Heart right ventricle (tissue), 16 donors: ENCODE results near the gene HCFC1. TPM values are rescaled to one million over a fixed set of nuclear protein-coding genes. Genes with fewer than 3 reads are reported as not detected.
"Not testable (repeated sequence)": the region's sequence is repeated elsewhere in the genome, so short reads cannot be mapped to it uniquely, and the experiment has no call there.

Experiments used
- ATAC-seq, 8 donors: fragments of 200-7000 bp; cut with Tn5 transposase; one replicate each; pipeline ENCODE4 v1.9.1; 2020; ENCODE audit warnings: mild to moderate bottlenecking in 8 of 8, moderate library complexity in 8 of 8, moderate number of reproducible peaks in 1 of 8
- DNase-seq, 2 donors: peaks; one replicate each; pipeline ENCODE4 v3.0.0-alpha.2; 2020
- H3K27ac ChIP-seq, 10 donors: fragments of 200-600 bp; sonication (generic) in 2 of 10; one replicate each; pipeline versions ENCODE4 v1.5.0 to v1.8.0; 2020 to 2022; ENCODE audit warnings: mild to moderate bottlenecking in 3 of 10
- H3K27me3 ChIP-seq, 7 donors: fragments of 200-600 bp; one replicate each; pipeline ENCODE4 v1.8.0; 2021 to 2022; ENCODE audit warnings: mild to moderate bottlenecking in 2 of 7
- H3K36me3 ChIP-seq, 9 donors: fragments of 200-600 bp; sonication (generic) in 1 of 9; one replicate each; pipeline versions ENCODE4 v1.5.0 to v1.8.0; 2020 to 2022; ENCODE audit warnings: mild to moderate bottlenecking in 2 of 9
- H3K4me1 ChIP-seq, 9 donors: fragments of 200-600 bp; sonication (generic) in 1 of 9; one replicate each; pipeline versions ENCODE4 v1.5.0 to v1.8.0; 2020 to 2022; ENCODE audit warnings: mild to moderate bottlenecking in 4 of 9
- H3K4me3 ChIP-seq, 10 donors: fragments of 200-600 bp; sonication (generic) in 2 of 10; one replicate each; pipeline versions ENCODE4 v1.5.0 to v1.8.0; 2020 to 2022; ENCODE audit warnings: mild to moderate bottlenecking in 7 of 10, moderate library complexity in 2 of 10
- H3K9me3 ChIP-seq, 11 donors: fragments of 200-600 bp in 10 of 11; sonication (generic) in 2 of 11; one replicate each; pipeline versions ENCODE4 v1.5.0 to v1.8.0; 2013 to 2022; ENCODE audit warnings: mild to moderate bottlenecking in 2 of 11, control low read depth in 1 of 11, moderate library complexity in 1 of 11
- WGBS, 2 donors: extraction: QIAGEN DNeasy Blood & Tissue Kit; methylation state at CpG; one replicate each; pipeline ENCODE4 v1.1.7; 2013; ENCODE audit warnings: inconsistent platforms in 1 of 2; 5-methylcytosine and 5-hydroxymethylcytosine counted together
- intact Hi-C, 10 donors: fragments of 100-400 bp; cut with DNase I; formaldehyde crosslinking; loops; one replicate each; pipeline versions ENCODE4 v1.11.1 to v1.14.2; 2022
- polyA plus RNA-seq, 2 donors: library from polyadenylated mRNA; stranded (reverse); fragments of 200-250 nt; gene quantifications; one replicate each; pipeline ENCODE4 v1.2.3, GENCODE V29; 2013
- total RNA-seq, 10 donors: library from RNA; stranded (reverse); fragmentation: NEBNext Ultra II Directional in 3 of 10; extraction: Animal tissue kit (Norgen Biotek cat#: 25700) in 3 of 10; gene quantifications; one replicate each; pipeline versions ENCODE4 v1.2.1 to v1.2.4, GENCODE V29; 2021 to 2023
- TF ChIP-seq, protein P1 (sequence below), 9 donors: fragments of 200-600 bp; sonication (generic) in 2 of 9; IDR thresholded peaks; one replicate each; pipeline versions ENCODE4 v1.5.0 to v1.8.0; 2021 to 2022; ENCODE audit warnings: antibody characterized with exemption in 9 of 9, mild to moderate bottlenecking in 5 of 9, moderate library complexity in 1 of 9
- donor health status: Arrhythmogenic right ventricular cardiomyopathy.
- donor health status: ischemic (EF 13 %, LVEDD 7.1; RV severe dilation, severe dysfunction).
- donor health status: healthy with polysubstance abuse.
- donor health status: DM: no; HTN: yes; CAD: no.
- donor health status: DM: no; HTN: no; CAD: no.
- donor health status: ischemic (EF 25% LVEDD 6.9; RV normal size, moderate dysfunction).
- donor health status: ischemic (EF 25% LVEDD 5.7; RV mildly dilated, moderate dysfunction).
- donor health status: healthy.
- donor health status: DM: yes; HTN: yes; CAD: no.
- donor health status: Ischemic cardiomyopathy.
- donor health status: ischemic (EF 35%, LVEDD 5.7; RV mildly dilated, moderate dysfunction).
- donor health status: nonischemic (EF 11% LVEDD 7.7; RV severe dilation, severe dysfunction).
- donor health status: DM: yes; HTN: yes; CAD: no.
- donor health status: PGD.
- donor health status: ischemic (EF 29% LVEDD 5.4; RV normal size, mild dysfunction).
- donor health status: nonischemic (EF 23%, LVEDD 6.1; RV moderate dilation, normal function).

The HCFC1 gene
- total and polyA plus RNA-seq, 12 donors: 12.3 to 41.6 (median 31.2) TPM

- intact Hi-C loops: no loop called here
- TF ChIP-seq, protein P1, sequence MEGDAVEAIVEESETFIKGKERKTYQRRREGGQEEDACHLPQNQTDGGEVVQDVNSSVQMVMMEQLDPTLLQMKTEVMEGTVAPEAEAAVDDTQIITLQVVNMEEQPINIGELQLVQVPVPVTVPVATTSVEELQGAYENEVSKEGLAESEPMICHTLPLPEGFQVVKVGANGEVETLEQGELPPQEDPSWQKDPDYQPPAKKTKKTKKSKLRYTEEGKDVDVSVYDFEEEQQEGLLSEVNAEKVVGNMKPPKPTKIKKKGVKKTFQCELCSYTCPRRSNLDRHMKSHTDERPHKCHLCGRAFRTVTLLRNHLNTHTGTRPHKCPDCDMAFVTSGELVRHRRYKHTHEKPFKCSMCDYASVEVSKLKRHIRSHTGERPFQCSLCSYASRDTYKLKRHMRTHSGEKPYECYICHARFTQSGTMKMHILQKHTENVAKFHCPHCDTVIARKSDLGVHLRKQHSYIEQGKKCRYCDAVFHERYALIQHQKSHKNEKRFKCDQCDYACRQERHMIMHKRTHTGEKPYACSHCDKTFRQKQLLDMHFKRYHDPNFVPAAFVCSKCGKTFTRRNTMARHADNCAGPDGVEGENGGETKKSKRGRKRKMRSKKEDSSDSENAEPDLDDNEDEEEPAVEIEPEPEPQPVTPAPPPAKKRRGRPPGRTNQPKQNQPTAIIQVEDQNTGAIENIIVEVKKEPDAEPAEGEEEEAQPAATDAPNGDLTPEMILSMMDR (IDR thresholded peaks at IDR 0.05): no peak
- Histone ChIP-seq H3K4me3 (no peak overlapping the region), H3K9me3 (no peaks in the 10 kb centered on the region), H3K36me3 (no peaks in the 10 kb centered on the region), H3K27ac (peak overlapping the region in 1 of 10 donors; percentile 79), H3K27me3 (peaks cover 0 to 84% (median 0%) of the 10 kb centered on the region in 7 donors), H3K4me1 (peaks cover 0 to 48% (median 4%) of the 10 kb centered on the region in 9 donors)
- 83 to 89% methylated on average over 7 of the region's 7 CpGs for WGBS, 2 donors
- DNase-seq (no peak), ATAC-seq (no peak)
Observed at GRCh38 chrX:153981231-153981630, 9.6 kb upstream of the HCFC1 start.

DNA sequence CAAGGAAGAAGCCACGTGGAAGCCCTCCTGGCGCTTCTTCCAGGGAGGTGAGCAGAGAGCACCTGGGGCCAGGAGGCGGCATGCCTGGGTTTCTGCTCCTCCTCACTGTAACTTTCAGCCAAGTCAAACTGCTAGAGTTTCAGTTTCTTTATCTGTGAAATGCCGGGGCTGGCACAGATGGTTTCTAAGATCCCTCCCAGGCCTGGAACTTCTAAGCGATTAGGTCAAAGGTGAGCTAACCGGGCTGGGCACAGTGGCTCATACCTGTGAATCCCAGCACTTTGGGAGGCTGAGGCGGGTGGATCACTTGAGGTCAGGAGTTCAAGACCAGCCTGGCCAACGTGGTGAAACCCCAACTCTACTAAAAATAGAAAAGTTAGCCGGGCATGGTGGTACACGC is 8.8 kb upstream of the HCFC1 start:
- intact Hi-C loops: not testable (repeated sequence)

GRCh38 chrX:153974726-153975286 is 3.2 kb upstream of the HCFC1 start:
- intact Hi-C loops: no loop called here
- 79 to 88% methylated on average over 3 of the region's 3 CpGs for WGBS, 2 donors
- ATAC-seq (no peak), DNase-seq (no peak)
- Histone ChIP-seq H3K27me3 (peaks cover 0 to 43% (median 0%) of the 10 kb centered on the region in 7 donors), H3K36me3 (no peaks in the 10 kb centered on the region), H3K4me3 (no peak overlapping the region), H3K27ac (peak overlapping the region in 6 of 10 donors; percentile 93 to 100 (median 99)), H3K9me3 (no peaks in the 10 kb centered on the region), H3K4me1 (peaks cover 0 to 24% (median 16%) of the 10 kb centered on the region in 9 donors)
- TF ChIP-seq, protein P1 (IDR thresholded peaks at IDR 0.05): no peak

More for the DNA sequence above, 8.8 kb upstream of the HCFC1 start:
- Histone ChIP-seq H3K27me3 (peaks cover 0 to 82% (median 0%) of the 10 kb centered on the region in 7 donors), H3K27ac (peak overlapping the region in 1 of 10 donors; percentile 79), H3K4me1 (peaks cover 0 to 47% (median 4%) of the 10 kb centered on the region in 9 donors)
- DNase-seq, H3K4me3 ChIP-seq, ATAC-seq, H3K36me3 ChIP-seq, H3K9me3 ChIP-seq: not testable (repeated sequence)
- 67 to 78% methylated on average over 8 of the region's 10 CpGs for WGBS, 2 donors

- ATAC-seq (no peak), DNase-seq (no peak)
- intact Hi-C loops: no loop called here
- Histone ChIP-seq H3K27me3 (peaks cover 0 to 44% (median 0%) of the 10 kb centered on the region in 7 donors), H3K4me3 (peak overlapping the region in 3 of 10 donors; percentile 56 to 86 (median 62)), H3K27ac (peak overlapping the region in 9 of 10 donors; percentile 93 to 100 (median 100)), H3K9me3 (no peaks in the 10 kb centered on the region), H3K4me1 (peaks cover 2 to 31% (median 21%) of the 10 kb centered on the region in 9 donors), H3K36me3 (no peaks in the 10 kb centered on the region)
- TF ChIP-seq, protein P1 (IDR thresholded peaks at IDR 0.05): no peak
- WGBS, 2 donors: 63 to 71% methylated on average over 13 to 14 of the region's 14 CpGs
Observed at GRCh38 chrX:153974003-153974725, 2.5 kb upstream of the HCFC1 start.
